GM19035 (cell line): ENCODE measurements around the gene USP25.

Source experiments
- ATAC-seq: cut with Tn5 transposase; IDR thresholded peaks from one replicate; pipeline ENCODE4 v1.9.1; 2021; ENCODE audit not compliant: unreplicated experiment

The USP25 gene

GRCh38 chr21:15729674-15730483, at the start of gene USP25:
USP25 (plus strand) TSS chr21:15729982; CDS start chr21:15730394, 412 bp downstream.
- ATAC-seq = peak; percentile 72

- no peak for ATAC-seq
Measured at GRCh38 chr21:15682186-15682895, 47.4 kb upstream of the USP25 start.

GRCh38 chr21:15682977-15683376, 46.8 kb upstream of the USP25 start:
- ATAC-seq = no peak

- no peak for ATAC-seq
Measured at GRCh38 chr21:15686506-15686905, 43.3 kb upstream of the USP25 start.

- ATAC-seq = no peak
Measured at GRCh38 chr21:15687208-15687607, 42.6 kb upstream of the USP25 start.

- ATAC-seq = no peak
Measured at GRCh38 chr21:15688016-15688415, 41.8 kb upstream of the USP25 start.

- no peak for ATAC-seq
Measured at GRCh38 chr21:15688809-15689208, 41.0 kb upstream of the USP25 start.

- no peak for ATAC-seq
Measured at GRCh38 chr21:15692711-15693110, 37.1 kb upstream of the USP25 start.

- no peak for ATAC-seq
Measured at GRCh38 chr21:15695241-15695640, 34.5 kb upstream of the USP25 start.

GRCh38 chr21:15701830-15702229, 28.0 kb upstream of the USP25 start:
- no peak for ATAC-seq

- no peak for ATAC-seq
Measured at GRCh38 chr21:15703932-15704331, 25.9 kb upstream of the USP25 start.

- ATAC-seq = no peak
Measured at GRCh38 chr21:15706696-15707095, 23.1 kb upstream of the USP25 start.

GRCh38 chr21:15713412-15713811, 16.4 kb upstream of the USP25 start:
- ATAC-seq = no peak

- no peak for ATAC-seq
Measured at GRCh38 chr21:15718711-15719110, 11.1 kb upstream of the USP25 start.

- ATAC-seq = no peak
Measured at GRCh38 chr21:15719976-15720375, 9.8 kb upstream of the USP25 start.

GRCh38 chr21:15722591-15723324, 7.0 kb upstream of the USP25 start:
- no peak for ATAC-seq

GRCh38 chr21:15725949-15726348, 3.8 kb upstream of the USP25 start:
- ATAC-seq = no peak

GRCh38 chr21:15728046-15728445, 1.7 kb upstream of the USP25 start:
- no peak for ATAC-seq

GRCh38 chr21:15729346-15729673, 472 bp upstream of the USP25 start:
- no peak for ATAC-seq

- peak; percentile 0 for ATAC-seq
Measured at GRCh38 chr21:15730484-15731242, 881 bp downstream of the USP25 start.

GRCh38 chr21:15731243-15731613, 1.4 kb downstream of the USP25 start:
- no peak for ATAC-seq
